Natural killer cell (primary cell): ENCODE measurements around the gene AMOTL2. TPM values are rescaled to one million over a fixed set of nuclear protein-coding genes. Genes with fewer than 3 reads are reported as not detected.

ENCODE experiments used
- ATAC-seq, 3 donors: fragments of 150-1000 bp in 2 of 3; fragments of 200-7000 bp in 1 of 3; cut with Tn5 transposase; 1 replicate in 1 of 3; 2 replicates in 2 of 3; pipeline ENCODE4 v1.10.0; 2021; ENCODE audit warnings: mild to moderate bottlenecking in 2 of 3, moderate library complexity in 2 of 3
- DNase-seq, 2 donors: peaks; one replicate each; pipeline versions ENCODE4 v3.0.0 to v3.0.0-alpha.2; 2013 to 2021; ENCODE audit warnings: mixed read lengths in 1 of 2
- H3K27ac ChIP-seq: one replicate; pipeline ENCODE4 v1.5.1; 2013; ENCODE audit warnings: mild to moderate bottlenecking, low read length
- H3K27me3 ChIP-seq: one replicate; pipeline ENCODE4 v1.6.1; 2013; ENCODE audit warnings: low read length; ENCODE audit not compliant: control insufficient read depth, insufficient read depth
- H3K36me3 ChIP-seq: one replicate; pipeline ENCODE4 v1.6.1; 2013; ENCODE audit warnings: low read length; ENCODE audit not compliant: control insufficient read depth, insufficient read depth
- H3K4me1 ChIP-seq: one replicate; pipeline ENCODE4 v1.6.1; 2013; ENCODE audit warnings: low read length; ENCODE audit not compliant: control insufficient read depth, insufficient read depth
- H3K4me3 ChIP-seq: one replicate; pipeline ENCODE4 v1.5.1; 2013; ENCODE audit warnings: low read length
- H3K9me3 ChIP-seq: one replicate; pipeline ENCODE4 v1.6.1; 2013; ENCODE audit warnings: low read length; ENCODE audit not compliant: control insufficient read depth, insufficient read depth
- H3K27ac Mint-ChIP-seq, 2 donors: one replicate each; pipeline ENCODE4 v1.8.0; 2022; ENCODE audit warnings: mild to moderate bottlenecking in 2 of 2, mixed read lengths in 2 of 2, moderate library complexity in 1 of 2
- H3K27me3 Mint-ChIP-seq, 2 donors: one replicate each; pipeline ENCODE4 v1.8.0; 2022; ENCODE audit warnings: low read depth in 2 of 2, mixed read lengths in 2 of 2
- H3K36me3 Mint-ChIP-seq: one replicate; pipeline ENCODE4 v1.8.0; 2022; ENCODE audit warnings: mixed read lengths
- H3K4me1 Mint-ChIP-seq, 2 donors: one replicate each; pipeline ENCODE4 v1.8.0; 2022; ENCODE audit warnings: mixed read lengths in 2 of 2
- H3K4me3 Mint-ChIP-seq: one replicate; pipeline ENCODE4 v1.8.0; 2022; ENCODE audit warnings: mild to moderate bottlenecking, moderate library complexity, mixed read lengths
- H3K9me3 Mint-ChIP-seq, 2 donors: one replicate each; pipeline ENCODE4 v1.8.0; 2022; ENCODE audit warnings: mixed read lengths in 2 of 2
- CTCF ChIP-seq: fragments of 200-600 bp; IDR thresholded peaks from one replicate; pipeline ENCODE4 v1.8.0; 2022; ENCODE audit warnings: antibody characterized with exemption
- WGBS: methylation state at CpG from one replicate; pipeline ENCODE4 v1.1.7; 2013; ENCODE audit warnings: missing lambda C conversion rate; ENCODE audit not compliant: insufficient coverage; 5-methylcytosine and 5-hydroxymethylcytosine counted together
- intact Hi-C: fragments of 100-400 bp; cut with micrococcal nuclease; formaldehyde crosslinking; loops from one replicate; pipeline ENCODE4 v1.14.2; 2022
- total RNA-seq, 4 donors: library from RNA; stranded (reverse); fragments of 120-200 nt in 1 of 4; gene quantifications; one replicate each; pipeline versions ENCODE4 v1.2.3 to v1.2.4, GENCODE V29; 2013 to 2022

Gene AMOTL2
- total RNA-seq, 3 donors from 2014 or later (not counting 1 experiment from before 2014, with no cell fraction given): not detected

- no peak for DNase-seq
- no peak overlapping the region for H3K4me3 Mint-ChIP-seq
- peaks cover 8% of the 10 kb centered on the region for H3K36me3 Mint-ChIP-seq
- intact Hi-C loops: no loop called here
- WGBS: 59% methylated on average over 2 of the region's 2 CpGs
- no peaks in the 10 kb centered on the region for H3K4me1 Mint-ChIP-seq
- ATAC-seq: no peak
- peaks cover 6% of the 10 kb centered on the region for H3K9me3 ChIP-seq
- no peaks in the 10 kb centered on the region for H3K4me1 ChIP-seq
- peaks cover 14 to 15% of the 10 kb centered on the region in 2 donors for H3K27me3 Mint-ChIP-seq
- H3K27ac ChIP-seq: no peak overlapping the region
- no peak for TF ChIP-seq CTCF
- H3K36me3 ChIP-seq: no peaks in the 10 kb centered on the region
- no peak overlapping the region for H3K27ac Mint-ChIP-seq
- no peaks in the 10 kb centered on the region for H3K9me3 Mint-ChIP-seq
- H3K4me3 ChIP-seq: no peak overlapping the region
- no peaks in the 10 kb centered on the region for H3K27me3 ChIP-seq
Observed at GRCh38 chr3:134344560-134344959, 29.7 kb downstream of the AMOTL2 start.

GRCh38 chr3:134342259-134342658, 32.0 kb downstream of the AMOTL2 start:
- Mint-ChIP-seq H3K27ac (no peak overlapping the region), H3K4me1 (no peaks in the 10 kb centered on the region), H3K4me3 (no peak overlapping the region), H3K36me3 (peaks cover 8% of the 10 kb centered on the region), H3K27me3 (peaks cover 8 to 14% of the 10 kb centered on the region in 2 donors), H3K9me3 (no peaks in the 10 kb centered on the region)
- Histone ChIP-seq H3K27ac (no peak overlapping the region), H3K27me3 (no peaks in the 10 kb centered on the region), H3K36me3 (no peaks in the 10 kb centered on the region), H3K4me3 (no peak overlapping the region), H3K9me3 (peaks cover 6% of the 10 kb centered on the region), H3K4me1 (no peaks in the 10 kb centered on the region)
- TF ChIP-seq CTCF: no peak
- 84% methylated on average over 9 of the region's 9 CpGs for WGBS
- DNase-seq: no peak
- intact Hi-C loops: no loop called here
- no peak for ATAC-seq

- no peak for ATAC-seq
- Histone ChIP-seq H3K4me1 (no peaks in the 10 kb centered on the region), H3K4me3 (no peak overlapping the region), H3K27ac (no peak overlapping the region), H3K9me3 (peaks cover 3% of the 10 kb centered on the region), H3K27me3 (no peaks in the 10 kb centered on the region), H3K36me3 (no peaks in the 10 kb centered on the region)
- 75% methylated on average over 2 of the region's 2 CpGs for WGBS
- H3K27ac Mint-ChIP-seq: no peak overlapping the region
- DNase-seq: no peak
- intact Hi-C loops: no loop called here
- peaks cover 2 to 14% of the 10 kb centered on the region in 2 donors for H3K27me3 Mint-ChIP-seq
- no peak for TF ChIP-seq CTCF
- H3K4me1 Mint-ChIP-seq: no peaks in the 10 kb centered on the region
- H3K9me3 Mint-ChIP-seq: no peaks in the 10 kb centered on the region
- H3K4me3 Mint-ChIP-seq: no peak overlapping the region
- peaks cover under 1% of the 10 kb centered on the region for H3K36me3 Mint-ChIP-seq
Observed at GRCh38 chr3:134341389-134341788, 32.9 kb downstream of the AMOTL2 start.

- no peak for TF ChIP-seq CTCF
- H3K4me1 Mint-ChIP-seq: no peaks in the 10 kb centered on the region
- Histone ChIP-seq H3K4me1 (no peaks in the 10 kb centered on the region), H3K4me3 (no peak overlapping the region), H3K27me3 (no peaks in the 10 kb centered on the region), H3K9me3 (no peaks in the 10 kb centered on the region), H3K27ac (no peak overlapping the region), H3K36me3 (no peaks in the 10 kb centered on the region)
- intact Hi-C loops: no loop called here
- ATAC-seq: no peak
- WGBS: no CpG with 5 or more reads among the region's 1 CpG
- H3K4me3 Mint-ChIP-seq: no peak overlapping the region
- H3K9me3 Mint-ChIP-seq: no peaks in the 10 kb centered on the region
- DNase-seq: no peak
- H3K27me3 Mint-ChIP-seq: peaks cover 0 to 14% of the 10 kb centered on the region in 2 donors
- H3K36me3 Mint-ChIP-seq: no peaks in the 10 kb centered on the region
- no peak overlapping the region for H3K27ac Mint-ChIP-seq
Observed at GRCh38 chr3:134340982-134341365, 33.3 kb downstream of the AMOTL2 start.
